PC-9 (cell line): ENCODE results near the gene DKK3. TPM values are rescaled to one million over a fixed set of nuclear protein-coding genes. Genes with fewer than 3 reads are reported as not detected.
A peak's percentile ranks its signal among the peaks of the same experiment; 100 is the strongest.

Experiments
- BruUV-seq: library from RNA; stranded (reverse); fragments of 400-500 nt; replicated peaks from 2 replicates; lab custom pipeline; 2021; lab: Mats Ljungman, UMichigan
- CTCF ChIA-PET: fragments of 300-600 bp; sonication (Branson Sonifier 250); formaldehyde crosslinking; loops from one replicate; lab custom pipeline; 2022; ENCODE audit warnings: antibody characterized with exemption; lab: Charles Lee
- POLR2A ChIA-PET: fragments of 300-600 bp; sonication (Branson Sonifier 250); formaldehyde crosslinking; loops from one replicate; lab custom pipeline; 2022; ENCODE audit warnings: antibody characterized with exemption; ENCODE audit not compliant: unreplicated experiment; lab: Charles Lee
- DNase-seq, 2 experiments: peaks; one replicate each; pipeline versions ENCODE4 v3.0.0 to v3.0.0-alpha.2; 2015 to 2022; ENCODE audit warnings: mixed read lengths in 1 of 2
- H2AFZ ChIP-seq: fragments of 200-600 bp; sonication (generic); 2 replicates; pipeline ENCODE4 v1.8.1; 2017; ENCODE audit warnings: antibody characterized with exemption
- H3F3A ChIP-seq: fragments of 200-600 bp; sonication (generic); 2 replicates; pipeline ENCODE4 v1.8.1; 2017; ENCODE audit warnings: antibody characterized with exemption, mild to moderate bottlenecking, low read depth; ENCODE audit not compliant: insufficient read depth
- H3K27ac ChIP-seq: fragments of 200-600 bp; sonication (generic); 2 replicates; pipeline ENCODE4 v1.6.1; 2016; ENCODE audit warnings: mixed run types
- H3K27me3 ChIP-seq: fragments of 200-600 bp; sonication (generic); 2 replicates; pipeline ENCODE4 v1.6.1; 2016; ENCODE audit warnings: low read depth, mixed run types; ENCODE audit not compliant: insufficient read depth
- H3K36me3 ChIP-seq: fragments of 200-600 bp; sonication (generic); 2 replicates; pipeline ENCODE4 v1.6.1; 2016; ENCODE audit warnings: low read depth, mixed run types
- H3K4me1 ChIP-seq: fragments of 200-600 bp; sonication (generic); replicated peaks from 2 replicates; pipeline ENCODE4 v1.6.1; 2016; ENCODE audit warnings: mixed run types; ENCODE audit not compliant: insufficient read depth
- H3K4me2 ChIP-seq: fragments of 200-600 bp; sonication (generic); 2 replicates; pipeline ENCODE4 v1.6.1; 2017; ENCODE audit warnings: mixed run types
- H3K4me3 ChIP-seq: fragments of 200-600 bp; sonication (generic); 2 replicates; pipeline ENCODE4 v1.6.1; 2016; ENCODE audit warnings: mixed run types
- H3K79me2 ChIP-seq: fragments of 200-600 bp; sonication (generic); 2 replicates; pipeline ENCODE4 v1.6.1; 2017; ENCODE audit warnings: low read depth, mixed run types
- H3K9me2 ChIP-seq: fragments of 200-600 bp; sonication (generic); 2 replicates; pipeline ENCODE4 v1.8.1; 2017; ENCODE audit warnings: mild to moderate bottlenecking; ENCODE audit not compliant: insufficient read depth
- H3K9me3 ChIP-seq: fragments of 200-600 bp; sonication (generic); 2 replicates; pipeline ENCODE4 v1.8.1; 2016; ENCODE audit warnings: low read depth; ENCODE audit not compliant: insufficient read depth
- H4K20me1 ChIP-seq: fragments of 200-600 bp; sonication (generic); 2 replicates; pipeline ENCODE4 v1.8.1; 2017; ENCODE audit not compliant: insufficient read depth
- EZH2 ChIP-seq: fragments of 200-600 bp; sonication (generic); IDR thresholded peaks from 2 replicates; pipeline ENCODE4 v1.8.0; 2017; ENCODE audit warnings: antibody characterized with exemption, low read depth
- intact Hi-C: fragments of 100-400 bp; cut with micrococcal nuclease; formaldehyde crosslinking; loops from one replicate; pipeline ENCODE4 v1.10.0; 2022; ENCODE audit not compliant: unreplicated experiment
- total RNA-seq: library from RNA; stranded (reverse); gene quantifications from 2 replicates; pipeline ENCODE4 v1.2.3, GENCODE V29; 2021
- TF ChIP-seq, protein P1 (sequence below): fragments of 200-600 bp; sonication (generic); conservative IDR thresholded peaks from 2 replicates; pipeline ENCODE4 v1.6.1; 2017; ENCODE audit warnings: mixed run types, antibody characterized with exemption, mild to moderate bottlenecking, moderate library complexity

DKK3 gene
- total RNA-seq, 1 experiment from 2014 or later = 11.5 TPM

GRCh38 chr11:11937433-11937832 lies 71.0 kb downstream of the DKK3 start:
- TF ChIP-seq EZH2 = no peak
- TF ChIP-seq, protein P1, sequence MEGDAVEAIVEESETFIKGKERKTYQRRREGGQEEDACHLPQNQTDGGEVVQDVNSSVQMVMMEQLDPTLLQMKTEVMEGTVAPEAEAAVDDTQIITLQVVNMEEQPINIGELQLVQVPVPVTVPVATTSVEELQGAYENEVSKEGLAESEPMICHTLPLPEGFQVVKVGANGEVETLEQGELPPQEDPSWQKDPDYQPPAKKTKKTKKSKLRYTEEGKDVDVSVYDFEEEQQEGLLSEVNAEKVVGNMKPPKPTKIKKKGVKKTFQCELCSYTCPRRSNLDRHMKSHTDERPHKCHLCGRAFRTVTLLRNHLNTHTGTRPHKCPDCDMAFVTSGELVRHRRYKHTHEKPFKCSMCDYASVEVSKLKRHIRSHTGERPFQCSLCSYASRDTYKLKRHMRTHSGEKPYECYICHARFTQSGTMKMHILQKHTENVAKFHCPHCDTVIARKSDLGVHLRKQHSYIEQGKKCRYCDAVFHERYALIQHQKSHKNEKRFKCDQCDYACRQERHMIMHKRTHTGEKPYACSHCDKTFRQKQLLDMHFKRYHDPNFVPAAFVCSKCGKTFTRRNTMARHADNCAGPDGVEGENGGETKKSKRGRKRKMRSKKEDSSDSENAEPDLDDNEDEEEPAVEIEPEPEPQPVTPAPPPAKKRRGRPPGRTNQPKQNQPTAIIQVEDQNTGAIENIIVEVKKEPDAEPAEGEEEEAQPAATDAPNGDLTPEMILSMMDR = no peak
- BruUV-seq = no TSS peak
- CTCF ChIA-PET = no interaction called here
- no peaks in the 10 kb centered on the region for H3K9me2 ChIP-seq
- H3K4me2 ChIP-seq = no peak overlapping the region
- no peaks in the 10 kb centered on the region for H3K9me3 ChIP-seq
- H2AFZ ChIP-seq = no peak overlapping the region
- intact Hi-C loops = no loop called here
- DNase-seq = no peak
- no peak overlapping the region for H3K4me3 ChIP-seq
- H3K27ac ChIP-seq = peak overlapping the region; percentile 42
- H3K27me3 ChIP-seq = no peaks in the 10 kb centered on the region
- no peaks in the 10 kb centered on the region for H3K79me2 ChIP-seq
- H3F3A ChIP-seq = peaks cover 7% of the 10 kb centered on the region; the same call in 1 of the 2 replicates
- no peaks in the 10 kb centered on the region for H4K20me1 ChIP-seq
- 0 out of 2 replicates have a peak, but pooled peaks cover 5% of the 10 kb centered on the region for H3K36me3 ChIP-seq
- POLR2A ChIA-PET = no interaction called here
- H3K4me1 ChIP-seq = peaks cover 8% of the 10 kb centered on the region; the same call in 1 of the 2 replicates

- Histone ChIP-seq H3K36me3 (0 out of 2 replicates have a peak, but pooled peaks cover 5% of the 10 kb centered on the region), H3K4me3 (no peak overlapping the region), H3K9me2 (no peaks in the 10 kb centered on the region), H3K27ac (no peak overlapping the region), H3K27me3 (no peaks in the 10 kb centered on the region), H3K4me2 (no peak overlapping the region), H3K9me3 (no peaks in the 10 kb centered on the region), H2AFZ (no peak overlapping the region), H3F3A (peaks cover 7% of the 10 kb centered on the region; the same call in 1 of the 2 replicates), H3K4me1 (peaks cover 8% of the 10 kb centered on the region; the same call in 1 of the 2 replicates), H4K20me1 (no peaks in the 10 kb centered on the region), H3K79me2 (no peaks in the 10 kb centered on the region)
- ChIA-PET CTCF (no interaction called here), POLR2A (no interaction called here)
- TF ChIP-seq, protein P1 = no peak
- no peak for TF ChIP-seq EZH2
- intact Hi-C loops = no loop called here
- no TSS peak for BruUV-seq
- DNase-seq = no peak
Measured at GRCh38 chr11:11935536-11935935, 72.9 kb downstream of the DKK3 start.

GRCh38 chr11:11931461-11932055 lies 76.9 kb downstream of the DKK3 start:
- Histone ChIP-seq H3F3A (no peaks in the 10 kb centered on the region), H3K4me3 (no peak overlapping the region), H3K79me2 (no peaks in the 10 kb centered on the region), H3K9me3 (no peaks in the 10 kb centered on the region; the same call in 1 of the 2 replicates), H3K9me2 (no peaks in the 10 kb centered on the region), H3K4me2 (no peak overlapping the region), H4K20me1 (no peaks in the 10 kb centered on the region), H3K27ac (no peak overlapping the region), H3K36me3 (0 out of 2 replicates have a peak, but pooled peaks cover 5% of the 10 kb centered on the region), H3K4me1 (no peaks in the 10 kb centered on the region), H3K27me3 (no peaks in the 10 kb centered on the region), H2AFZ (no peak overlapping the region)
- peak in 1 of 2 experiments; percentile 2 for DNase-seq
- CTCF ChIA-PET = interaction anchor here (0.6 to 1.2 kb wide), 3 partner anchors 112 to 350 kb away, joined by 3 to 6 read pairs (median 5); no protein-coding TSS in a partner anchor
- intact Hi-C loops = loop anchor here (1.0 to 2.0 kb wide), 3 partner anchors 113 to 349 kb away; no protein-coding TSS in a partner anchor
- TF ChIP-seq EZH2 = no peak
- TF ChIP-seq, protein P1 = peak; percentile 77
- POLR2A ChIA-PET = no interaction called here
- BruUV-seq = no TSS peak
